GM13977 (cell line): ENCODE results near the gene RAD51B.
"Not testable (repeated sequence)": the region's sequence is repeated elsewhere in the genome, so short reads cannot be mapped to it uniquely, and the experiment has no call there.

ENCODE experiments used
- DNase-seq: peaks from one replicate; pipeline ENCODE4 v3.0.0; 2012; ENCODE audit warnings: low spot score
- in situ Hi-C: fragments of 300-500 bp; cut with MboI; formaldehyde crosslinking; loops from one replicate; pipeline ENCODE4 v1.12.0; 2022; ENCODE audit warnings: low sequenced_read_pairs, low pct_unique_long_range_greater_than_20kb, mixed read lengths, inconsistent platforms; ENCODE audit not compliant: unreplicated experiment
- TF ChIP-seq, protein P1 (sequence below): IDR thresholded peaks from 2 replicates; pipeline ENCODE4 v1.5.1; 2012; ENCODE audit warnings: mild to moderate bottlenecking, control low read depth; ENCODE audit not compliant: insufficient read depth; ENCODE audit errors: extremely low read depth, missing control alignments

RAD51B gene

DNA sequence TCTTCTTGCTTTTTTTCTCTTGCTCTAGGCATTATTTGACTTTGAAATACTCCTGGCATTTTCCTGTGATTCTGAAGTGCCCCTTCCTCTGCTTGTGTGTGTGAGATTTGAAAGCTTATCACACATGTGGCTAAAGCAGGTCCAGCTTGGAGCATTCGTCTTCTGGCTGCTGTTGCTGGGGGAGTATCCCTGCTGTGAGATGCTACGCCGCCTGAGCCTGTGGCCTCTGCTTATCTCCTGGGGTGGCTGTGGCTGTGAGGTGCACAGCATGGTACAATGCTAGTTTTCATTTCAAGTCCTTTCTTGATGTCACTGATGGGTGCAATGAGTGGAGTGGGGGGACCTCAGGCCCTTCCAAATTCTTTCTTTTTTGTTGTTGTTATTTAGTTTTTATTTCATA is 601.5 kb downstream of the RAD51B start:
- no peak for DNase-seq
- TF ChIP-seq, protein P1, sequence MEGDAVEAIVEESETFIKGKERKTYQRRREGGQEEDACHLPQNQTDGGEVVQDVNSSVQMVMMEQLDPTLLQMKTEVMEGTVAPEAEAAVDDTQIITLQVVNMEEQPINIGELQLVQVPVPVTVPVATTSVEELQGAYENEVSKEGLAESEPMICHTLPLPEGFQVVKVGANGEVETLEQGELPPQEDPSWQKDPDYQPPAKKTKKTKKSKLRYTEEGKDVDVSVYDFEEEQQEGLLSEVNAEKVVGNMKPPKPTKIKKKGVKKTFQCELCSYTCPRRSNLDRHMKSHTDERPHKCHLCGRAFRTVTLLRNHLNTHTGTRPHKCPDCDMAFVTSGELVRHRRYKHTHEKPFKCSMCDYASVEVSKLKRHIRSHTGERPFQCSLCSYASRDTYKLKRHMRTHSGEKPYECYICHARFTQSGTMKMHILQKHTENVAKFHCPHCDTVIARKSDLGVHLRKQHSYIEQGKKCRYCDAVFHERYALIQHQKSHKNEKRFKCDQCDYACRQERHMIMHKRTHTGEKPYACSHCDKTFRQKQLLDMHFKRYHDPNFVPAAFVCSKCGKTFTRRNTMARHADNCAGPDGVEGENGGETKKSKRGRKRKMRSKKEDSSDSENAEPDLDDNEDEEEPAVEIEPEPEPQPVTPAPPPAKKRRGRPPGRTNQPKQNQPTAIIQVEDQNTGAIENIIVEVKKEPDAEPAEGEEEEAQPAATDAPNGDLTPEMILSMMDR: no peak
- in situ Hi-C loops: no loop called here

DNA sequence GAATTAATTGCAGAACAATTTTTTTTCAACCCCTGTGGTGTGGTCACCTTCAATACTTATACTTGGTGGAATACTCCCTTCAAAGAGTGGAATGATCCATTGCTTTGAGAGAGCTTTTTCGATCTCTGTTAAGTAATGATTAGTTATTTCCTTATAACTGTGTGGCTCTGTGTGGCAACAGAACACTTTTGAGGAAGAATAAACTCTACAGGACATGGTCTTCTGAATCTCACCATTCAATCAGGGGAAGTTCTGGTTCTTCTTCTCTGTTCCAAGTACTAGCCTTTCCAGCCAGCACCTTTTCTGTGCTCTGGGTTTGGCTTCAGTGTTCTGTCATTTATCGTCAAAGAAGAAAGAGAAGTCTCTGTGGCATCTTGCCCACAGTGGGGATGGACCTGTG is 604.1 kb downstream of the RAD51B start:
- in situ Hi-C loops: no loop called here
- TF ChIP-seq, protein P1: no peak
- DNase-seq: no peak

DNA sequence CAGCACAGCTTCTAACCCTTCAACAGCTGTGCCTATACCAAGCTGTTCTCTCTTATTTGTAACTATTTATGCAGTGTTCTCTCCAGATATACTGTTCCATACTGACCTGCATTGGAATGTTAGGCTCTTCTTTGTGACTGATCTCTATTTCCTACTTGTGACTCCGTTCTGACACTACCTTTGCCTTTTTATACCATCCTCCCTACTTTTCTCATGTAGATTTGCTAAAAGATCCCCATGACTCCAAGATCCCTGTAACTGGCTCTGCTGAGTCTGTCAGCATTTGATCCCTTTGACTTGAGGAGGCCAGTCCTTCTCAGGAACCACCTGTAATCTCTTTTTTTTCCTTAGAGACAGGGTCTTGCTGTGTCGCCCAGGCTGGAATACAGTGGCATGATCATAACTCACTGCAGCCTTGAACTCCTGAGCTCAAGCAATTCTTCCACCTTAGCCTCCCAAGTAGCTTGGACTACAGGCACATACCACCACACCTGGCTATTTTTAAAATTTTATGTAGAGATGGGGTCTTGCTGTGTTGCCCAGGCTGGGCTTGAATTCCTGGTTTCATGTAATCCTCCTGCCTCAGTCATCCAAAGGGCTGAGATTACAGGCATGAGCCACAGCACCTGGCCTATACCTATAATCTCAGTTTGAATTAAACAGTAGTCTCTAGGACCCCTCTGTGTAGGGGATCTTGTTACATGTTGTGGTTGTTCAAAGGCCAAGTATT is 605.0 kb downstream of the RAD51B start:
- TF ChIP-seq, protein P1: no peak
- DNase-seq: no peak
- in situ Hi-C loops: no loop called here

DNA sequence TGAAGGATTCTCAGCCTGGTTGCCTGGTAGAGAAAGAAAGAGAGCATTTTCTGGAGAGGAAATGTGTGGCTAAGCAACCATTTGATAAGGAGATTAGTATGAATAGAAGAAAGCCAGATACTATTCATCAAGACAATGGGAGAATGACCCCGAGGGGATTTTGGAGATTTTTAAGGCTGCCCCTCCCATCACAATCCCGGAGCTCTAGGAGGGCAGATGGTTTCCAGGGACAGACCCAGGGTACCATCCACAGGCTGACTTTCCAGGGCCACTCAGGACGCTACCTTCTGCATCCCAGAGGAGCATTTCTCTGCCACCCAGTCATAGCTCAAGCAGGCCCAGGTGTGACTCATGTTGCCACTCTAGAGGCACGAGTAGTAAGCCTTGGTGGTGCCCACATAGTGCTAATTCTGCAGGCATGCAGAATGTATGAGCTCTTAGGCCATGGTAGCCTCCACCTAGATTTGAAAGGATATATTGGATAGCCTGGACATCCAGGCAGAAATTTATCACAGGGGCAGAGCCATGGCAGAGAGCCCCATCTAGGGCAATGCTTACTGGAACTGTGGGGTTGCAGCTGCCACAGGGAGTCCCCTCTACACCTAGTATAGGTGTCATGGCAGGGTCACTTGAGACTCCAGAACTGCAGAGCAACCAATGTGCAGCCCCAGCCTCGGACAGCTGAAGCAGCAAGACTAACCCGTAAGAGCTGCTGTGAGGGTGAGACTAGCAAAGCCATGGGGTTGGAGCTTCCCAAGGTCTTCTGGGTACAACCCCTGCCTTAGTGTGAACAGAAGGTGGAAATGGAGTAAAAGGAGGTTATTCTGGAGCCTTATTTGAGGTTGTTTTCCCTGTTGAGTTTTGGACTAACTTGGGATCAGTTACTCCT is 607.3 kb downstream of the RAD51B start:
- DNase-seq: no peak
- TF ChIP-seq, protein P1: no peak
- in situ Hi-C loops: no loop called here

DNA sequence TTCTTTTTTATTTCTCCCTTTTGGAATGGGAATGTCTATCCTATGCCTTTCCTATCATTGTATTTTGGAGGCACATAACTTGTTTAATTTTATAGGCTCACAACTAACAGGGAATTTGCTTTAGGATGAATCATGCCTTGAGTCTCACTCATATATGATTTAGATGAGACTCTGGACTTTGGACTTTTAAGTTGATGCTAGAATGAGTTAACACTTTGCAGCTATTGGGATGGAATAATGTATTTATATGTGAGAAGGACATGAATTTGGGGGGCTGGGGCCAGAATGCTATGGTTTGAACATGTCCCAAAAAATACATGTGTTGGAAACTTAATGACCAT is 607.9 kb downstream of the RAD51B start:
- in situ Hi-C loops: no loop called here
- DNase-seq: no peak
- TF ChIP-seq, protein P1: no peak

DNA sequence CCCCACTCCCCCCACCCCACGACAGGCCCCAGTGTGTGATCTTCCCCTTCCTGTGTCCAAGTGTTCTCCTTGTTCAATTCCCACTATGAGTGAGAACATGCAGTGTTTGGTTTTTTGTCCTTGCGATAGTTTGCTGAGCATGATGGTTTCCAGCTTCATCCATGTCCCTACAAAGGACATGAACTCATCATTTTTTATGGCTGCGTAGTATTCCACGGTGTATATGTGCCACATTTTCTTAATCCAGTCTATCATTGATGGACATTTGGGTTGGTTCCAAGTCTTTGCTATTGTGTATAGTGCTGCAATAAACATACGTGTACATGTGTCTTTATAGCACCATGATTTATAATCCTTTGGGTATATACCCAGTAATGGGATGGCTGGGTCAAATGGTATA is 609.3 kb downstream of the RAD51B start:
- DNase-seq, in situ Hi-C loops: not testable (repeated sequence)

DNA sequence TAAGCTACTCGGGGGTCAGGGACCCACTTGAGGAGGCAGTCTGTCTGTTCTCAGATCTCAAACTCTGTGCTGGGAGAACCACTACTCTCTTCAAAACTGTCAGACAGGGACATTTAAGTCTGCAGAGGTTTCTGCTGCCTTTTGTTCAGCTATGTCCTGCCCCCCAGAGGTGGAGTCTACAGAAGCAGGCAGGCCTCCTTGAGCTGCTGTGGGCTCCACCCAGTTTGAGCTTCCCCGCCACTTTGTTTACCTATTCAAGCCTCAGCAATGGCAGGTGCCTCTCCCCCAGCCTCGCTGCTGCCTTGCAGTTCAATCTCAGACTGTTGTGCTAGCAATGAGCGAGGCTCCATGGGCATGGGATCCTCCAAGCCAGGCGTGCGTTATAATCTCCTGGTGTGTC is 614.6 kb downstream of the RAD51B start:
- in situ Hi-C loops, DNase-seq: not testable (repeated sequence)

DNA sequence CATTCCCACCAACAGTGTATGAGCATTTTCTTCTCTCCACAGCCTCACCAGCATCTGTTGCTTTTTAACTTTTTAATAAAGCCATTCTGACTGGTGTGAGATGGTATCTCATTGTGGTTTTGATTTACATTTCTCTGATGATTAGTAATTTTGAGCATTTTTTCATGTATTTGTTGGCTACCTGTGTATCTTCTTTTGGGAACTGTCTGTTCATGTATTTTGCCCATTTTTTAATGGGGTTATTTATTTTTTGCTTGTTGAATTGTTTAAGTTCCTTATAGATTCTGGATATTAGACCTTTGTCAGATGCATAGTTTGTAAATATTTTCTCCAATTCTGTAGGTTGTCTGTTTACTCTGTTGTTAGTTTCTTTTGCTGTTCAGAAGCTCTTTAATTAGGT is 616.1 kb downstream of the RAD51B start:
- in situ Hi-C loops, DNase-seq: not testable (repeated sequence)
